HCT116 (cell line): ENCODE measurements around the gene CLIC5. TPM values are rescaled to one million over a fixed set of nuclear protein-coding genes. Genes with fewer than 3 reads are reported as not detected.

Experiments
- ATAC-seq: fragments of 200-7000 bp; cut with Tn5 transposase; 2 replicates; pipeline ENCODE4 v1.9.1; 2020; ENCODE audit warnings: mild to moderate bottlenecking, moderate library complexity
- BruUV-seq: library from RNA; stranded (reverse); fragments of 400-500 nt; replicated peaks from 2 replicates; lab custom pipeline; 2021; lab: Mats Ljungman, UMichigan
- CTCF ChIA-PET: fragments of 300-600 bp; sonication (Branson Sonifier 250); formaldehyde crosslinking; loops from one replicate; lab custom pipeline; 2021; ENCODE audit warnings: antibody characterized with exemption; lab: Charles Lee
- POLR2A ChIA-PET: fragments of 300-600, 350-600 bp; sonication (Branson Sonifier 250); formaldehyde crosslinking; loops from one replicate; lab custom pipeline; 2021; ENCODE audit warnings: antibody characterized with exemption; lab: Charles Lee
- RAD21 ChIA-PET, 2 experiments: fragments of 300-600 bp; sonication (Branson Sonifier 250); formaldehyde crosslinking; loops; one replicate each; lab custom pipeline; 2023; ENCODE audit warnings: low total read pairs in 2 of 2; ENCODE audit not compliant: uncharacterized antibody in 2 of 2, unreplicated experiment in 2 of 2, low non-redundant PET in 1 of 2; lab: Charles Lee
- DNase-seq: peaks from one replicate; pipeline ENCODE4 v3.0.0-alpha.2; 2010; ENCODE audit warnings: low read depth, low spot score
- H2AFZ ChIP-seq: fragments of 200-600 bp; shearing (Covaris generic), sonication (generic); 2 replicates; pipeline ENCODE4 v1.6.1; 2017; ENCODE audit warnings: low read depth, mixed run types, mixed read lengths, antibody characterized with exemption, low read length; ENCODE audit not compliant: poor library complexity, severe bottlenecking
- H3K27ac ChIP-seq: 2 replicates; pipeline ENCODE4 v1.5.1; 2012; ENCODE audit warnings: low read depth, low read length
- H3K27me3 ChIP-seq: fragments of 200-600 bp; sonication (generic); 2 replicates; pipeline ENCODE4 v1.6.1; 2016; ENCODE audit warnings: mixed run types, low read length, mixed read lengths; ENCODE audit not compliant: insufficient read depth
- H3K36me3 ChIP-seq, 2 experiments: fragments of 200-500 bp in 1 of 2; fragments of 200-600 bp in 1 of 2; sonication (Bioruptor generic) in 1 of 2; sonication (generic) in 1 of 2; 2 replicates each; pipeline versions ENCODE4 v1.5.1 to v1.6.1; 2014 to 2016; ENCODE audit warnings: low read length in 2 of 2, inconsistent platforms in 1 of 2, mixed read lengths in 1 of 2, mixed run types in 1 of 2; ENCODE audit not compliant: insufficient read depth in 2 of 2, control insufficient read depth in 1 of 2
- H3K4me1 ChIP-seq, 2 experiments: fragments of 200-600 bp in 1 of 2; sonication (generic) in 1 of 2; 2 replicates each; pipeline versions ENCODE4 v1.5.1 to v1.6.1; 2012 to 2017; ENCODE audit warnings: low read length in 2 of 2, inconsistent platforms in 1 of 2, mild to moderate bottlenecking in 1 of 2, mixed read lengths in 1 of 2, mixed run types in 1 of 2, moderate library complexity in 1 of 2; ENCODE audit not compliant: insufficient read depth in 2 of 2, control insufficient read depth in 1 of 2
- H3K4me2 ChIP-seq: fragments of 200-600 bp; sonication (generic); 2 replicates; pipeline ENCODE4 v1.6.1; 2017; ENCODE audit warnings: mixed run types, low read length, mixed read lengths
- H3K4me3 ChIP-seq, 2 experiments: fragments of 200-600 bp in 1 of 2; sonication (generic) in 1 of 2; replicated peaks in 1 of 2; 2 replicates each; pipeline ENCODE4 v1.5.1; 2011 to 2016; ENCODE audit warnings: low read length in 2 of 2, control low read depth in 1 of 2, low read depth in 1 of 2, mild to moderate bottlenecking in 1 of 2, mixed read lengths in 1 of 2, mixed run types in 1 of 2
- H3K79me2 ChIP-seq: fragments of 200-600 bp; sonication (generic); 2 replicates; pipeline ENCODE4 v1.6.1; 2017; ENCODE audit warnings: mild to moderate bottlenecking, mixed run types, low read length, moderate library complexity, mixed read lengths; ENCODE audit not compliant: insufficient read depth
- H3K9ac ChIP-seq: fragments of 200-600 bp; sonication (generic); 2 replicates; pipeline ENCODE4 v1.6.1; 2016; ENCODE audit warnings: low read length, mixed read lengths
- H3K9me2 ChIP-seq: fragments of 200-600 bp; sonication (generic), shearing (Covaris generic); 2 replicates; pipeline ENCODE4 v1.6.1; 2017; ENCODE audit warnings: mixed run types, mild to moderate bottlenecking, moderate library complexity; ENCODE audit not compliant: insufficient read depth
- H3K9me3 ChIP-seq, 2 experiments: fragments of 200-500 bp in 1 of 2; fragments of 200-600 bp in 1 of 2; sonication (Bioruptor generic) in 1 of 2; sonication (generic) in 1 of 2; 2 replicates each; pipeline ENCODE4 v1.6.1; 2014 to 2017; ENCODE audit warnings: low read length in 2 of 2, mixed read lengths in 2 of 2, inconsistent platforms in 1 of 2, low read depth in 1 of 2, mild to moderate bottlenecking in 1 of 2, mixed run types in 1 of 2, moderate library complexity in 1 of 2; ENCODE audit not compliant: control insufficient read depth in 1 of 2, insufficient read depth in 1 of 2
- H4K20me1 ChIP-seq: fragments of 200-600 bp; sonication (generic), shearing (Covaris generic); 2 replicates; pipeline ENCODE4 v1.6.1; 2017; ENCODE audit warnings: mixed run types, mild to moderate bottlenecking, moderate library complexity; ENCODE audit not compliant: insufficient read depth
- EGR1 ChIP-seq: IDR thresholded peaks from 2 replicates; pipeline ENCODE4 v1.6.1; 2012; ENCODE audit warnings: low read depth
- ELF1 ChIP-seq: IDR thresholded peaks from 2 replicates; pipeline ENCODE4 v1.6.1; 2012; ENCODE audit warnings: low read depth, borderline replicate concordance
- EZH2 ChIP-seq: fragments of 200-600 bp; sonication (generic); IDR thresholded peaks from 2 replicates; pipeline ENCODE4 v1.6.1; 2017; ENCODE audit warnings: antibody characterized with exemption, mixed run types
- POLR2A ChIP-seq: IDR thresholded peaks from 2 replicates; pipeline ENCODE4 v1.7.0; 2011; ENCODE audit warnings: borderline replicate concordance; ENCODE audit not compliant: insufficient read depth, insufficient read length; ENCODE audit errors: extremely low read depth
- SP1 ChIP-seq: IDR thresholded peaks from 2 replicates; pipeline ENCODE4 v1.6.1; 2012; ENCODE audit warnings: low read depth
- SRF ChIP-seq: IDR thresholded peaks from 2 replicates; pipeline ENCODE4 v1.6.1; 2012; ENCODE audit warnings: low read depth
- TCF7L2 ChIP-seq: IDR thresholded peaks from 2 replicates; pipeline ENCODE4 v1.7.0; 2011; ENCODE audit warnings: borderline replicate concordance, inconsistent platforms; ENCODE audit not compliant: insufficient read depth, insufficient read length; ENCODE audit errors: extremely low read depth
- YY1 ChIP-seq: IDR thresholded peaks from 2 replicates; pipeline ENCODE4 v1.6.1; 2011; ENCODE audit warnings: low read length, low read depth, moderate library complexity, mild to moderate bottlenecking; ENCODE audit not compliant: insufficient replicate concordance; ENCODE audit errors: extremely low read depth
- ZNF274 ChIP-seq: fragments of 200-500 bp; sonication (Bioruptor generic); IDR thresholded peaks from 2 replicates; pipeline ENCODE4 v1.6.1; 2014; ENCODE audit warnings: mild to moderate bottlenecking, low read depth, low read length, inconsistent platforms
- intact Hi-C: fragments of 100-400 bp; cut with micrococcal nuclease; formaldehyde crosslinking; loops from 2 replicates; pipeline ENCODE4 v1.10.0; 2022
- total RNA-seq: library from RNA; stranded (reverse); gene quantifications from one replicate; pipeline ENCODE4 v1.2.1, GENCODE V29; 2021; ENCODE audit not compliant: unreplicated experiment
- TF ChIP-seq, protein P1 (sequence below): IDR thresholded peaks from 2 replicates; pipeline ENCODE4 v1.6.1; 2011; ENCODE audit warnings: mild to moderate bottlenecking, low read length, moderate library complexity; ENCODE audit not compliant: insufficient replicate concordance; ENCODE audit errors: extremely low read depth
- TF ChIP-seq, protein P2 (sequence below), 3 experiments: fragments of 200-600 bp in 1 of 3; sonication (generic) in 1 of 3; IDR thresholded peaks in 2 of 3; conservative IDR thresholded peaks in 1 of 3; 2 replicates each; pipeline ENCODE4 v1.5.1; 2012 to 2017; ENCODE audit warnings: low read depth in 2 of 3, low read length in 2 of 3, antibody characterized with exemption in 1 of 3, borderline replicate concordance in 1 of 3, control low read depth in 1 of 3, mild to moderate bottlenecking in 1 of 3, mixed read lengths in 1 of 3, mixed run types in 1 of 3, moderate library complexity in 1 of 3; ENCODE audit not compliant: insufficient read depth in 1 of 3
- TF ChIP-seq, protein P3 (sequence below): IDR thresholded peaks from 2 replicates; pipeline ENCODE4 v1.6.1; 2012
- TF ChIP-seq, protein P4 (sequence below): IDR thresholded peaks from 2 replicates; pipeline ENCODE4 v1.6.1; 2012; ENCODE audit warnings: low read depth

The CLIC5 gene
- total RNA-seq, 1 experiment from 2014 or later, result 0.20 TPM

DNA sequence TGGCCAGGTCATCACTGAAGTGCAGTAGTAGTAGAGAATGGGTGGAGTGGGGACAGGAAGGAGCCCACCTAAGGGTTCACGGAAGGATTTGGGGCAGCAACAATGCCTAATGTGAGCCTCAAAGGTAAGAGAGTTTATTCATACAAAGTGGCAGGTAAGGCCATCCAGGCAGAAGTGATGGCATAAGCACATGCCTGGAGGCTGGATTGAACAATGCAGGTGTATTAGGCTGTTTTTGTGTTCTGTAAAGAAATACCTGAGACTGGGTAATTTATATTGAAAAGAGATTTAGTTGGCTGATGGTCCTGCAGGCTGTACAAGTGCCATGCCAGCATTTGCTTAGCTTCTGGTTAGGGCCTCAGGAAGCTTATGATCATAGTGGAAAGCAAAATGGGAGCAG lies 48.3 kb downstream of the CLIC5 start:
- POLR2A ChIA-PET, result no interaction called here
- H3K4me2 ChIP-seq, result no peak overlapping the region
- no peaks in the 10 kb centered on the region for H3K79me2 ChIP-seq
- no peak overlapping the region for H2AFZ ChIP-seq
- CTCF ChIA-PET, result no interaction called here
- H3K9me2 ChIP-seq, result no peaks in the 10 kb centered on the region
- no peak overlapping the region for H3K4me3 ChIP-seq
- H3K4me1 ChIP-seq, result peaks cover 0 to 10% of the 10 kb centered on the region in 2 experiments; a peak in 2 of 4 replicates
- H3K27me3 ChIP-seq, result no peaks in the 10 kb centered on the region
- no peak overlapping the region for H3K27ac ChIP-seq
- no peaks in the 10 kb centered on the region for H3K9me3 ChIP-seq
- DNase-seq (no peak), ATAC-seq (no peak)
- H4K20me1 ChIP-seq, result no peaks in the 10 kb centered on the region
- no TSS peak for BruUV-seq
- intact Hi-C loops, result no loop called here
- TF ChIP-seq, protein P1, sequence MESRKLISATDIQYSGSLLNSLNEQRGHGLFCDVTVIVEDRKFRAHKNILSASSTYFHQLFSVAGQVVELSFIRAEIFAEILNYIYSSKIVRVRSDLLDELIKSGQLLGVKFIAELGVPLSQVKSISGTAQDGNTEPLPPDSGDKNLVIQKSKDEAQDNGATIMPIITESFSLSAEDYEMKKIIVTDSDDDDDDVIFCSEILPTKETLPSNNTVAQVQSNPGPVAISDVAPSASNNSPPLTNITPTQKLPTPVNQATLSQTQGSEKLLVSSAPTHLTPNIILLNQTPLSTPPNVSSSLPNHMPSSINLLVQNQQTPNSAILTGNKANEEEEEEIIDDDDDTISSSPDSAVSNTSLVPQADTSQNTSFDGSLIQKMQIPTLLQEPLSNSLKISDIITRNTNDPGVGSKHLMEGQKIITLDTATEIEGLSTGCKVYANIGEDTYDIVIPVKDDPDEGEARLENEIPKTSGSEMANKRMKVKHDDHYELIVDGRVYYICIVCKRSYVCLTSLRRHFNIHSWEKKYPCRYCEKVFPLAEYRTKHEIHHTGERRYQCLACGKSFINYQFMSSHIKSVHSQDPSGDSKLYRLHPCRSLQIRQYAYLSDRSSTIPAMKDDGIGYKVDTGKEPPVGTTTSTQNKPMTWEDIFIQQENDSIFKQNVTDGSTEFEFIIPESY, result no peak
- TF ChIP-seq SRF, result no peak
- TF ChIP-seq ZNF274, result no peak
- TF ChIP-seq, protein P2, sequence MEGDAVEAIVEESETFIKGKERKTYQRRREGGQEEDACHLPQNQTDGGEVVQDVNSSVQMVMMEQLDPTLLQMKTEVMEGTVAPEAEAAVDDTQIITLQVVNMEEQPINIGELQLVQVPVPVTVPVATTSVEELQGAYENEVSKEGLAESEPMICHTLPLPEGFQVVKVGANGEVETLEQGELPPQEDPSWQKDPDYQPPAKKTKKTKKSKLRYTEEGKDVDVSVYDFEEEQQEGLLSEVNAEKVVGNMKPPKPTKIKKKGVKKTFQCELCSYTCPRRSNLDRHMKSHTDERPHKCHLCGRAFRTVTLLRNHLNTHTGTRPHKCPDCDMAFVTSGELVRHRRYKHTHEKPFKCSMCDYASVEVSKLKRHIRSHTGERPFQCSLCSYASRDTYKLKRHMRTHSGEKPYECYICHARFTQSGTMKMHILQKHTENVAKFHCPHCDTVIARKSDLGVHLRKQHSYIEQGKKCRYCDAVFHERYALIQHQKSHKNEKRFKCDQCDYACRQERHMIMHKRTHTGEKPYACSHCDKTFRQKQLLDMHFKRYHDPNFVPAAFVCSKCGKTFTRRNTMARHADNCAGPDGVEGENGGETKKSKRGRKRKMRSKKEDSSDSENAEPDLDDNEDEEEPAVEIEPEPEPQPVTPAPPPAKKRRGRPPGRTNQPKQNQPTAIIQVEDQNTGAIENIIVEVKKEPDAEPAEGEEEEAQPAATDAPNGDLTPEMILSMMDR (IDR thresholded peaks at IDR 0.05 in 2 of 3, conservative IDR thresholded peaks at IDR 0.05 in 1 of 3; ENCODE audit: borderline replicate concordance in 1 of 3, insufficient read depth in 1 of 3, low read depth in 2 of 3, low read length in 2 of 3), result no peak
- no peak for TF ChIP-seq YY1
- TF ChIP-seq, protein P3, sequence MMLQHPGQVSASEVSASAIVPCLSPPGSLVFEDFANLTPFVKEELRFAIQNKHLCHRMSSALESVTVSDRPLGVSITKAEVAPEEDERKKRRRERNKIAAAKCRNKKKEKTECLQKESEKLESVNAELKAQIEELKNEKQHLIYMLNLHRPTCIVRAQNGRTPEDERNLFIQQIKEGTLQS, result no peak
- no peak for TF ChIP-seq EZH2
- TF ChIP-seq, protein P4, sequence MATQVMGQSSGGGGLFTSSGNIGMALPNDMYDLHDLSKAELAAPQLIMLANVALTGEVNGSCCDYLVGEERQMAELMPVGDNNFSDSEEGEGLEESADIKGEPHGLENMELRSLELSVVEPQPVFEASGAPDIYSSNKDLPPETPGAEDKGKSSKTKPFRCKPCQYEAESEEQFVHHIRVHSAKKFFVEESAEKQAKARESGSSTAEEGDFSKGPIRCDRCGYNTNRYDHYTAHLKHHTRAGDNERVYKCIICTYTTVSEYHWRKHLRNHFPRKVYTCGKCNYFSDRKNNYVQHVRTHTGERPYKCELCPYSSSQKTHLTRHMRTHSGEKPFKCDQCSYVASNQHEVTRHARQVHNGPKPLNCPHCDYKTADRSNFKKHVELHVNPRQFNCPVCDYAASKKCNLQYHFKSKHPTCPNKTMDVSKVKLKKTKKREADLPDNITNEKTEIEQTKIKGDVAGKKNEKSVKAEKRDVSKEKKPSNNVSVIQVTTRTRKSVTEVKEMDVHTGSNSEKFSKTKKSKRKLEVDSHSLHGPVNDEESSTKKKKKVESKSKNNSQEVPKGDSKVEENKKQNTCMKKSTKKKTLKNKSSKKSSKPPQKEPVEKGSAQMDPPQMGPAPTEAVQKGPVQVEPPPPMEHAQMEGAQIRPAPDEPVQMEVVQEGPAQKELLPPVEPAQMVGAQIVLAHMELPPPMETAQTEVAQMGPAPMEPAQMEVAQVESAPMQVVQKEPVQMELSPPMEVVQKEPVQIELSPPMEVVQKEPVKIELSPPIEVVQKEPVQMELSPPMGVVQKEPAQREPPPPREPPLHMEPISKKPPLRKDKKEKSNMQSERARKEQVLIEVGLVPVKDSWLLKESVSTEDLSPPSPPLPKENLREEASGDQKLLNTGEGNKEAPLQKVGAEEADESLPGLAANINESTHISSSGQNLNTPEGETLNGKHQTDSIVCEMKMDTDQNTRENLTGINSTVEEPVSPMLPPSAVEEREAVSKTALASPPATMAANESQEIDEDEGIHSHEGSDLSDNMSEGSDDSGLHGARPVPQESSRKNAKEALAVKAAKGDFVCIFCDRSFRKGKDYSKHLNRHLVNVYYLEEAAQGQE, result no peak
- TF ChIP-seq TCF7L2, result no peak
- no peak for TF ChIP-seq ELF1
- no peak for TF ChIP-seq EGR1
- no peak for TF ChIP-seq SP1
- TF ChIP-seq POLR2A, result no peak
- RAD21 ChIA-PET, result no interaction called here
- no peaks in the 10 kb centered on the region for H3K36me3 ChIP-seq
- H3K9ac ChIP-seq, result no peak overlapping the region
